Stomach (tissue), 9 donors: ENCODE data around the gene FBN2. TPM values are rescaled to one million over a fixed set of nuclear protein-coding genes. Genes with fewer than 3 reads are reported as not detected.

ENCODE experiments used
- DNase-seq, 2 donors: peaks; one replicate each; pipeline versions ENCODE4 v3.0.0 to v3.0.0-alpha.2; 2013 to 2019
- H3K27ac ChIP-seq, 5 donors: fragments of 200-600 bp in 4 of 5; sonication (generic) in 4 of 5; one replicate each; pipeline ENCODE4 v1.5.1; 2013 to 2019; ENCODE audit warnings: mild to moderate bottlenecking in 1 of 5, moderate library complexity in 1 of 5
- H3K27me3 ChIP-seq, 3 donors: fragments of 200-600 bp; sonication (generic); one replicate each; pipeline ENCODE4 v1.5.1; 2017 to 2019; ENCODE audit warnings: mixed run types in 1 of 3
- H3K36me3 ChIP-seq, 4 donors: fragments of 200-600 bp; sonication (generic); 1 replicate in 3 of 4; 2 replicates in 1 of 4; pipeline ENCODE4 v1.5.1; 2016 to 2019
- H3K4me1 ChIP-seq, 4 donors: fragments of 200-600 bp; sonication (generic); one replicate each; pipeline ENCODE4 v1.5.1; 2016 to 2019
- H3K4me3 ChIP-seq, 4 donors: fragments of 200-600 bp; sonication (generic) in 3 of 4; one replicate each; pipeline ENCODE4 v1.5.1; 2016 to 2019; ENCODE audit warnings: mild to moderate bottlenecking in 1 of 4
- H3K9me3 ChIP-seq, 4 donors: fragments of 200-600 bp; sonication (generic); one replicate each; pipeline ENCODE4 v1.5.1; 2016 to 2019
- CTCF ChIP-seq, 7 experiments: fragments of 450-650 bp in 4 of 7; fragments of 200-600 bp in 3 of 7; sonication (generic) in 3 of 7; IDR thresholded peaks; one replicate each; pipeline ENCODE4 v1.5.1; 2016 to 2019; ENCODE audit warnings: antibody characterized with exemption in 7 of 7, control low read depth in 2 of 7, mild to moderate bottlenecking in 1 of 7
- EP300 ChIP-seq: sonication (generic); formaldehyde crosslinking; IDR thresholded peaks from one replicate; pipeline ENCODE4 v1.6.1; 2017; ENCODE audit warnings: antibody characterized with exemption
- POLR2A ChIP-seq, 4 donors: fragments of 450-650 bp; IDR thresholded peaks; one replicate each; pipeline ENCODE4 v1.6.1; 2016; ENCODE audit warnings: antibody characterized with exemption in 4 of 4, control low read depth in 2 of 4, mild to moderate bottlenecking in 1 of 4, moderate library complexity in 1 of 4
- POLR2AphosphoS5 ChIP-seq, 3 donors: sonication (generic); formaldehyde crosslinking; IDR thresholded peaks; one replicate each; pipeline ENCODE4 v1.6.1; 2016; ENCODE audit warnings: antibody characterized with exemption in 3 of 3
- WGBS, 5 donors: extraction: QIAGEN DNeasy Blood & Tissue Kit in 3 of 5; methylation state at CpG; one replicate each; pipeline versions ENCODE4 v1.1.5 to v1.1.7; 2013 to 2018; 5-methylcytosine and 5-hydroxymethylcytosine counted together
- intact Hi-C: fragments of 100-400 bp; cut with DNase I; formaldehyde crosslinking; loops from one replicate; pipeline ENCODE4 v1.15.1; 2023; ENCODE audit warnings: low total_unique reads
- polyA plus RNA-seq, 3 donors: library from polyadenylated mRNA; stranded (reverse); fragments of 200-250 nt; gene quantifications; one replicate each; pipeline ENCODE4 v1.2.3, GENCODE V29; 2013
- total RNA-seq, 5 donors: library from RNA; depleted of rRNA; stranded (reverse); fragments of >200 nt; gene quantifications; one replicate each; pipeline versions ENCODE4 v1.1.0 to v1.2.3, GENCODE V29; 2014 to 2016
- donor health status: healthy with polysubstance abuse.
- donor health status: Bipolar disorder and iron deficiency.
- donor health status: healthy.

Gene FBN2
- total and polyA plus RNA-seq, 8 donors = under 0.01 to 42.8 (median 1.9) TPM

GRCh38 chr5:128317481-128317880, 220.6 kb downstream of the FBN2 start:
- Histone ChIP-seq H3K36me3 (no peaks in the 10 kb centered on the region), H3K9me3 (no peaks in the 10 kb centered on the region), H3K27me3 (no peaks in the 10 kb centered on the region), H3K4me3 (no peak overlapping the region), H3K4me1 (no peaks in the 10 kb centered on the region), H3K27ac (no peak overlapping the region)
- no peak for DNase-seq
- intact Hi-C loops = no loop called here
- 78 to 96% (median 82%) methylated on average over 1 of the region's 1 CpG for WGBS, 5 donors
- TF ChIP-seq CTCF (IDR thresholded peaks at IDR 0.05) (no peak), EP300 (no peak), POLR2AphosphoS5 (IDR thresholded peaks at IDR 0.05) (no peak), POLR2A (IDR thresholded peaks at IDR 0.05) (no peak)

- WGBS, 5 donors = 72 to 83% (median 76%) methylated on average over 4 of the region's 4 CpGs
- no peaks in the 10 kb centered on the region for H3K4me1 ChIP-seq
- TF ChIP-seq POLR2AphosphoS5 (IDR thresholded peaks at IDR 0.05) = no peak
- no peaks in the 10 kb centered on the region for H3K27me3 ChIP-seq
- intact Hi-C loops = no loop called here
- H3K27ac ChIP-seq = no peak overlapping the region
- DNase-seq = no peak
- no peak overlapping the region for H3K4me3 ChIP-seq
- H3K36me3 ChIP-seq = no peaks in the 10 kb centered on the region
- H3K9me3 ChIP-seq = no peaks in the 10 kb centered on the region
Observed at GRCh38 chr5:128315671-128316070, 222.4 kb downstream of the FBN2 start.

- no peaks in the 10 kb centered on the region for H3K27me3 ChIP-seq
- TF ChIP-seq CTCF (IDR thresholded peaks at IDR 0.05) (no peak), POLR2AphosphoS5 (IDR thresholded peaks at IDR 0.05) (no peak), POLR2A (IDR thresholded peaks at IDR 0.05) (no peak), EP300 (no peak)
- DNase-seq = no peak
- no peak overlapping the region for H3K4me3 ChIP-seq
- 84 to 96% (median 92%) methylated on average over 5 of the region's 5 CpGs for WGBS, 5 donors
- no peaks in the 10 kb centered on the region for H3K4me1 ChIP-seq
- H3K27ac ChIP-seq = no peak overlapping the region
- no peaks in the 10 kb centered on the region for H3K36me3 ChIP-seq
- H3K9me3 ChIP-seq = no peaks in the 10 kb centered on the region
- intact Hi-C loops = no loop called here
Observed at GRCh38 chr5:128305341-128305740, 232.7 kb downstream of the FBN2 start.

- Histone ChIP-seq H3K27me3 (no peaks in the 10 kb centered on the region), H3K9me3 (no peaks in the 10 kb centered on the region), H3K36me3 (no peaks in the 10 kb centered on the region), H3K4me1 (no peaks in the 10 kb centered on the region), H3K4me3 (no peak overlapping the region), H3K27ac (no peak overlapping the region)
- no peak for TF ChIP-seq CTCF (IDR thresholded peaks at IDR 0.05)
- TF ChIP-seq EP300 = no peak
- WGBS, 5 donors = 64 to 79% (median 77%) methylated on average over 2 of the region's 2 CpGs
- DNase-seq = no peak
- intact Hi-C loops = no loop called here
Observed at GRCh38 chr5:128304791-128305190, 233.3 kb downstream of the FBN2 start.

GRCh38 chr5:128304088-128304487, 234.0 kb downstream of the FBN2 start:
- no peaks in the 10 kb centered on the region for H3K36me3 ChIP-seq
- H3K27ac ChIP-seq = no peak overlapping the region
- H3K4me1 ChIP-seq = no peaks in the 10 kb centered on the region
- DNase-seq = peak in 1 of 2 donors; percentile 78
- no peaks in the 10 kb centered on the region for H3K9me3 ChIP-seq
- no peaks in the 10 kb centered on the region for H3K27me3 ChIP-seq
- no peak overlapping the region for H3K4me3 ChIP-seq
- no peak for TF ChIP-seq POLR2A (IDR thresholded peaks at IDR 0.05)
- no peak for TF ChIP-seq CTCF (IDR thresholded peaks at IDR 0.05)
- TF ChIP-seq POLR2AphosphoS5 (IDR thresholded peaks at IDR 0.05) = no peak
- TF ChIP-seq EP300 = no peak
- intact Hi-C loops = no loop called here
